GM18868 (cell line): ENCODE measurements around the gene NEUROG3.
"Not testable (repeated sequence)": the region's sequence is repeated elsewhere in the genome, so short reads cannot be mapped to it uniquely, and the experiment has no call there.

Experiments used
- ATAC-seq: cut with Tn5 transposase; IDR thresholded peaks from one replicate; pipeline ENCODE4 v1.9.1; 2021; ENCODE audit warnings: mild to moderate bottlenecking, moderate library complexity; ENCODE audit not compliant: unreplicated experiment

Gene NEUROG3

GRCh38 chr10:69572159-69573055 lies 815 bp downstream of the NEUROG3 start:
- ATAC-seq = no peak

- ATAC-seq = no peak
Observed at GRCh38 chr10:69571618-69572158, 1.5 kb downstream of the NEUROG3 start.

DNA sequence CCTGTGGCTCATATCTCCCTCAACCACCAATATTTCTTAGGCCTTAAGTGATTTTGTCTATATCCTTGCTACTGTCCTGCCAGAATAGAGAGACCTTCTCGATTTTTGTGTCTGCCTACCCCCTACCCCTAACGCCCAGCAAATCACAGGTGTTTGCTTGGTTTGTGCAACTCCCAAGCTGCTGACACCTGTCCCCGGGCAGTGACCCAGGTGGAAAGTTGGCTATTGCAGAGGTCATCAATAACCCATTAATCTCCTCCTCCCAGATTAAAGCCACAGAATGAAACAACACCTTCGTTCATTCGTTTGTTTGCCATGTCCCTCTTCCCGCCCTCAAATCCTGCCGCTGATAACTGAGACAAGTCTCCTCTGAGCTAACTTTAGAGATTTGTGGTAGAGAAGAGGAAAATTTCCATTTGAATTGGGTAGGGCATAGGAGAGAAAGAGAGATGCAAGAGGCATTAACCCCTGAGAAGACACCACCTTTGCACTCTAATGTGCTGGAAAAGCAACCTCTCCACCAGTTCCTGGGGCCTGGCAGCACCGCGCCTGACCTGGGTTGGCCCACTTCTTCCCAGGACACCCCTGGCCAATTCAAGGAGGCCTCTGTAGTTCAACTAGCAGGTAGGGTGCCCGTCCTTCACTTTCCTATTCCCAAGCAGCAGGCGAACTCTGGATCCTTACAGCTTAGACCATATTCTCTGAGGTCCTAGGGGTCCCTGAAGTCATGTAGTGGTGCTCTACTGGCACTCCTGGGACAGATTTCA lies 3.0 kb downstream of the NEUROG3 start:
- no peak for ATAC-seq

DNA sequence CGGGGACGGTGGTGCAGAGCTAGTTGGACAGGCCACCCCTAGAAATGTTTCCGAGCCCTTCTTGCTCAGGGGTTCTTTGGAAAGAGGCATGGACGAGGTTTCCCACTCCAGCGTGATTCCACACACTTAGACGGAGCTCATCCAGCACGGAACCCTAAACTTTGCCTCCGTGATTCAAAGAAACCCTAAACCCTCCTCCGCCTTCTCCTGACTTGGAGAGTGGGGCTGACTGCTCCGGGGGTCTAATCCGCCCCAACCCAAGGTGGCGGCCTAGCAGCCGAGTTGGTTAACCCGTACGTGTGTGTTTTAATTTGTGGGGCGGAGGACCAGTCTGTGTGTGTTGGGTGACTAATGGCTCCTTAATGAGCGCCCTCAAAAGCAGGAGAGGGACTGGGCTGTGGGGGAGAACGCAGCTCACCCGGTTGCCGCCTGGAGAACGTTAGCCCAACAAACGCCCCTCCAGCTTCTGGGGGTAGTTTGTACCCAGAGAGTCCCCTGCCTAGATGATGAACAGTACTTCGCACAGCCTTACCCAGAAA lies 3.8 kb downstream of the NEUROG3 start:
- no peak for ATAC-seq

DNA sequence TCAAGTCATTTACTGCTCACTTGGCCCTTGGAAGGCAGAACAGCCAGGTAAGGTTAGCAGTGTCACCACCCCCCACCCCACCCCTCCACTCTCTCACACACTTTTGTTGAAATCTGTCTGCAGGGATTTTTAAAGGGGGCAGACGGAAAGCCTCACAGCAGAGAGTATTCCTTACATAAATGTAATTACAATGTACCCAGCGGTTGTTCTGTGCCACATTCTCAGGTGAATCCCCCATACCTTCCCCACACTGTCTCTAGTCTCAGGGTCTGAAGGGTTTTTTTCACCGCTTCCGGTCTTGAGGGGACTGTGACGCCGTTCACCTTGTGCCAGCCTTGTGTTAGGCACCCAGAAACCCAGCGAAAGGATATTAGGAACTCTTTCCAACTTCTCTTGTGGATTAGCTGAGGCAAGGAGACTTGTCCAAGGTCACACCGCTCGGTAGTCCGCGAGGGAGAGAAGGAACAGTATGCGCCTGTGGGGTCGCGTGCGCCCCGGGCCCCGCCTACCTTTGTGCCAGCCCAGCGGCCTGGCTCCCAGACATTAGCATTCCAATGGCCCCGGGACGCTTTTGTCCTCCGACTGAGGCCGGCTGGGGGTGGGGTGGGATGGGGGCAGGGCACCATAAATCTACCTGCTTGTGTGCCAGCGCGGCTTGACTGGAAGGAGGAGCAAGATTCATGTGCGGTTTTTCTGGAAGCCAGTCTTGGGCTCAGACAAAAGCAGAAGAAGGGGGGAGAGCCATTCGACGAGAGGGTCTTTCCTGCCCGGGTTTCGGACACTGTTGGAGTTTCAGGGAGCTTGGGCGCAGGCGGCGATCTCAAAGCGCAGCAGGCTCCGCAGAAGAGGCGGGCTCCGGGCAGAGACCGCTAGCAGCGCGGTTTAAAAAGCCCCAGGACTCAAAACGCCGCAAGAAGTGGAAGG lies 4.5 kb downstream of the NEUROG3 start:
- ATAC-seq = no peak

GRCh38 chr10:69567920-69568319 lies 5.3 kb downstream of the NEUROG3 start:
- no peak for ATAC-seq

DNA sequence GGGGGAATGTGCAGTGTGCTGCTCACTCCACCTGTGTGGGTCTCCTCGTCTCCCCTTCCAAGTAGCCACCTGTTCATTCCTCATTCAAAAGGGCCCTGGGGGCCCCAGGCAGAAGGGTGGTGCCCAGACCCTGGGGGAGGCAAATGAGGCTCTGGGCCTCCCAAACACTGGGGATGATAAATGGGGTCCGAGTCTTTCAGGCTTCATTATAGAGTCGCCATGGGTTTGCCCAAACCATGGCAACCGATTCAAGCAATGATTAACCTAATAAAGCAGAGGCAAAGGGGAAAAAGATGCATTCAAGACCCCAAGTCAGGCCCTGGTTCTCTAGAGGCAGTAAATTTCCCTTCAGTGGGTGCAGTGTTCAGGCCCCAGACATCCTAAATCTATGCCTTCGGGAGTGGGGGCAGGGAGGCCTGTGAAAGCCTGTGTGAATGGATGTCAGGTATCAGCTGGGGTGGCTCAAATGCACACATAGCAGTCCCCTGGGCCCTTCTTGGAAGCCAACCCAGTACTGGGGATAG lies 10.4 kb downstream of the NEUROG3 start:
- ATAC-seq = no peak

- no peak for ATAC-seq
Observed at GRCh38 chr10:69559525-69559924, 13.7 kb downstream of the NEUROG3 start.

DNA sequence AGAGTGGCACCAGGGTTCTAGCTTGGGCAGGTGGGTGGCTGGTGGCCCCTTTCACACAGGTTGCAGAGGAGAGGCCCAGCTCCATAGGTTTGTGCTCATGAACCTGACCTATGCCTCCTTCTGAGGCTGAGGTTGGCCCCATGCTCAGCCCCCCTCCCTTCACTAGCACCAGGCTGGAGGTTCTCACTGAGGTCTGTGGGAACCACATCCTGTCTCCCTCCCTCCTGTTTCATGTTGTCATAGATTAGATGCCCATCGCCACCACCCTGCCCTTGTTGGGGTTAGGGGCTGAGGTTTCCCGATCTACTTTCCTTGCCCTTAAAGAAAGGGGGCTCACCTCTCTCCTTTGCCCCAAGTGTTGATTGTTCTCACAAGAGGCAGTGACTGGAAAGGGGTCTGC lies 14.7 kb downstream of the NEUROG3 start:
- ATAC-seq = no peak

- ATAC-seq = no peak
Observed at GRCh38 chr10:69554611-69555010, 18.6 kb downstream of the NEUROG3 start.

DNA sequence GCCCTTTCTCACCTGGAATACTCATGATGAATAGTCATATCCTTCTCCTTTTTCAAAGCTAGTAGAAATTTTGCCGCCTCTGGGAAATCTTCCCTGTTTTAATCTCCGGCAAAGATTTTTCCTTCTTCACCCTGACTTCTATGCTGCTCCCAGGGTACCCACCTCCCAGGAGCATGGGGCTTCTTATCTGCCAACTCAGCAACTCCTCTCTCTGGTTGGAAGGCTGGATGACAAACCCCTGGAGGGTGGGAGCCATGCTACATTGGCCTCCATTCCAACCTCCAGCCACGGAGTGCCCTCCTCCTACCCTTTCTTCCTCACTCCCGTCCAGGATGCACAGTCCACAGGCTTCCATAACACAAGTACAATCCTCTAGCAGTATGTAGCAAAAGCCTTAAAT lies 19.9 kb downstream of the NEUROG3 start:
- ATAC-seq = no peak

DNA sequence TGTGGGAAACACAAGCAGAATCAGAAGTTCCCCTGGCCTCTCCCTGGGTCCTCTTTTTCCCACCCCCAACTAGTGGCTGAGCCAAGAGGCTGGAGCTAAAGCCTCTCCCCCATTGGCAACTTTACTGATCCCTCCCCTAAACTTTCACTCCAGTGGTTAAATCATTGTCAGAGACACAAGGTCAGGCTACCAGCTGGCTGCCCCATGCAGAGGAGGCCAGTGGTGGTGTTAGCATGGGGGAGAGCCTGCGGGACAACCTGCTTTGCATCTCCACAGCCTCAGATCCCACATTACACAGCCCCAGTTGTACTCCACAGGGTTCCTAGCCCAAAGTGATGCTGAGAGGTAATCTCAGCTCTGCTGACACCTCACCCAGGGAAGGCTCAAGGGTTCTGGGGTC lies 21.0 kb downstream of the NEUROG3 start:
- no peak for ATAC-seq

DNA sequence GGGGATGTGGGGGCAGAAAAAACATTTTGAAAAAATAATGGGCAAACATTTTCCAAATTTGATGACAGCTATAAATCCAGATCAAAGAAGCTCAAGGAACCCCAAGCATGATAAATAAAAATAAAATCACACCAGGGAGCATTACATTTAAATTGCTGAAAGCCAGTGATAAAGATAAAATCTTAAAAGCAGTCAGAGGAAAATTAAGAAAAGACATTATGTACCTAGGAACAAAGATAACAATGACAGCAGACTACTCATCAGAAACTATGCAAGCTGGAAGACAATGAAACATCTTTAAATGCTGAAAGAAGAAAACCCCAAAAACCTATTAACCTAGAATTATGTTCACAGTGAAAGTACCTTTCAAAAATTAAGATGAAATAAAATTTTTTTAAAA lies 23.3 kb downstream of the NEUROG3 start:
- no peak for ATAC-seq

GRCh38 chr10:69541463-69541862 lies 31.8 kb downstream of the NEUROG3 start:
- no peak for ATAC-seq

DNA sequence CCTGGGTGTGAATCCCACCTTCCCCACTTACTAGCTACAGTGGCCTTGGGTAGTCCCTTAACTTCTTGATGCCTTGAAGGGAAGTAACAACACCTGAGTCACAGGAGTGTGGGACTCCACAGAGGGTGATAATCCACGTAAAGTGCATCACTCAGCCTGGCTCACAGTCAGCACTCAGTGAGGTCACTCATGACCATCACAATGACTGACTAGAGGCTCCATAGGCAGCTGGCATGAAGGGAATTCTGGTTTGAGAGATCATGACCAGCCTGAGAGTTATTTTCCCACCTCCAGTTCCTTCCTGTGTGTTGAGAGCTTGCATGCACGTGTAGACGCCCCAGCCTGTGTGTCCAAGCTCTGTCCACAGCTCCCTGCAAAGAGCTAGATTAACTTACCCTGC lies 34.8 kb downstream of the NEUROG3 start:
- no peak for ATAC-seq

GRCh38 chr10:69537449-69537848 lies 35.8 kb downstream of the NEUROG3 start:
- ATAC-seq = no peak

- not testable (repeated sequence) for ATAC-seq
Observed at GRCh38 chr10:69536521-69536920, 36.7 kb downstream of the NEUROG3 start.

DNA sequence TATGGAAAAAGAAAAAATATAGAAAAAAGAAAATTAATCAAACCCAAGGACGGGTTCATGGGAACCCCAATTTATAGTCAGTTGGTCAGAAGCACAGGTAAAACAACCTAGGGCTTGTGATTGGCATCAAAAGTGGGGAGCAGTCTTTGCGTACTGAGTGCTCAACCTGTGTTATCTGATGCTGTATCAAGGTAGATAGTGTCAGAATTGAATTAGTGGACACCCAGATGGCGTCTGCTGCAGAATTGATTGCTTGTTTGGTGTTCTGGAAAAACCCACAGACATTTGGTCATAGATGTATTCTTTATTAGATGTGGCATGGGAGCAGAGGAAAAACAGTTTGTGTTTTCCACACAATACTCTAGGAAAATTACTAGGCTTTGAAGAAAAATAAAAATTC lies 39.6 kb downstream of the NEUROG3 start:
- ATAC-seq = no peak

- ATAC-seq = no peak
Observed at GRCh38 chr10:69527961-69528360, 45.3 kb downstream of the NEUROG3 start.
